ENCODE measurements around the gene RELN. TPM values are rescaled to one million over a fixed set of nuclear protein-coding genes. Genes with fewer than 3 reads are reported as not detected.

Gene RELN
- total RNA-seq, 2 donors from 2014 or later, result 3.9 to 8.5 TPM

GRCh38 chr7:103832438-103832837 lies 157.0 kb downstream of the RELN start:
- H3K4me1 ChIP-seq (ENCODE audit: control insufficient read depth, insufficient read depth, low read length), result no peaks in the 10 kb centered on the region
- Mint-ChIP-seq H3K27ac (no peak overlapping the region), H3K27me3 (ENCODE audit: insufficient read depth) (no peaks in the 10 kb centered on the region), H3K4me1 (no peaks in the 10 kb centered on the region), H3K9me3 (no peaks in the 10 kb centered on the region), H3K36me3 (ENCODE audit: low read depth) (no peaks in the 10 kb centered on the region), H3K4me3 (no peak overlapping the region)
- no peak overlapping the region for H3K27ac ChIP-seq (ENCODE audit: low read depth, low read length)
- H3K9me3 ChIP-seq (ENCODE audit: control insufficient read depth, low read length), result no peaks in the 10 kb centered on the region
- no peak for TF ChIP-seq CTCF (conservative IDR thresholded peaks at IDR 0.05)
- no peak overlapping the region for H3K9ac ChIP-seq (ENCODE audit: extremely low read depth, low read length, poor library complexity, severe bottlenecking)
- 91 to 100% methylated on average over 1 to 2 of the region's 2 CpGs for WGBS, 2 experiments (ENCODE audit: insufficient coverage in 1 of 2, insufficient read length in 1 of 2)
- H3K27me3 ChIP-seq (ENCODE audit: control insufficient read depth, insufficient read depth, low read length, poor library complexity, severe bottlenecking), result no peaks in the 10 kb centered on the region
- H3K4me3 ChIP-seq (ENCODE audit: low read length), result no peak overlapping the region
- H3K36me3 ChIP-seq (ENCODE audit: control insufficient read depth, insufficient read depth, low read length), result no peaks in the 10 kb centered on the region
- DNase-seq, result no peak

GRCh38 chr7:103824251-103824650 lies 165.2 kb downstream of the RELN start:
- H3K4me3 Mint-ChIP-seq, result no peak overlapping the region
- no peaks in the 10 kb centered on the region for H3K27me3 ChIP-seq (ENCODE audit: control insufficient read depth, insufficient read depth, low read length, poor library complexity, severe bottlenecking)

GRCh38 chr7:103823084-103823483 lies 166.4 kb downstream of the RELN start:
- H3K27me3 ChIP-seq (ENCODE audit: control insufficient read depth, insufficient read depth, low read length, poor library complexity, severe bottlenecking), result no peaks in the 10 kb centered on the region
- no peak for TF ChIP-seq CTCF (conservative IDR thresholded peaks at IDR 0.05)
- no peak overlapping the region for H3K4me3 ChIP-seq (ENCODE audit: low read length)
- Mint-ChIP-seq H3K4me3 (no peak overlapping the region), H3K4me1 (peaks cover 3% of the 10 kb centered on the region), H3K27me3 (ENCODE audit: insufficient read depth) (no peaks in the 10 kb centered on the region), H3K27ac (no peak overlapping the region), H3K9me3 (peaks cover 9% of the 10 kb centered on the region), H3K36me3 (ENCODE audit: low read depth) (no peaks in the 10 kb centered on the region)
- peaks cover 2% of the 10 kb centered on the region for H3K4me1 ChIP-seq (ENCODE audit: control insufficient read depth, insufficient read depth, low read length)
- WGBS, 2 experiments (ENCODE audit: insufficient coverage in 1 of 2, insufficient read length in 1 of 2), result no CpG with 5 or more reads among the region's 1 CpG
- no peak overlapping the region for H3K27ac ChIP-seq (ENCODE audit: low read depth, low read length)
- peaks cover 9% of the 10 kb centered on the region for H3K9me3 ChIP-seq (ENCODE audit: control insufficient read depth, low read length)
- H3K9ac ChIP-seq (ENCODE audit: extremely low read depth, low read length, poor library complexity, severe bottlenecking), result no peak overlapping the region
- no peak for DNase-seq
- no peaks in the 10 kb centered on the region for H3K36me3 ChIP-seq (ENCODE audit: control insufficient read depth, insufficient read depth, low read length)

More at GRCh38 chr7:103824251-103824650, 165.2 kb downstream of the RELN start:
- Histone ChIP-seq H3K9ac (ENCODE audit: extremely low read depth, low read length, poor library complexity, severe bottlenecking) (no peak overlapping the region), H3K4me3 (ENCODE audit: low read length) (no peak overlapping the region), H3K27ac (ENCODE audit: low read depth, low read length) (no peak overlapping the region), H3K9me3 (ENCODE audit: control insufficient read depth, low read length) (peaks cover 9% of the 10 kb centered on the region), H3K4me1 (ENCODE audit: control insufficient read depth, insufficient read depth, low read length) (peaks cover 2% of the 10 kb centered on the region), H3K36me3 (ENCODE audit: control insufficient read depth, insufficient read depth, low read length) (no peaks in the 10 kb centered on the region)
- DNase-seq, result no peak
- Mint-ChIP-seq H3K36me3 (ENCODE audit: low read depth) (no peaks in the 10 kb centered on the region), H3K27ac (no peak overlapping the region), H3K9me3 (peaks cover 9% of the 10 kb centered on the region), H3K4me1 (peaks cover 3% of the 10 kb centered on the region), H3K27me3 (ENCODE audit: insufficient read depth) (no peaks in the 10 kb centered on the region)
- TF ChIP-seq CTCF (conservative IDR thresholded peaks at IDR 0.05), result no peak

Data from endodermal cell (in vitro differentiated cells).